Kidney epithelial cell (primary cell): ENCODE results near the gene RTN3. TPM values are rescaled to one million over a fixed set of nuclear protein-coding genes. Genes with fewer than 3 reads are reported as not detected.
"Not testable (repeated sequence)": the region's sequence is repeated elsewhere in the genome, so short reads cannot be mapped to it uniquely, and the experiment has no call there.

Experiments
- DNase-seq: peaks from one replicate; pipeline ENCODE4 v3.0.0-alpha.2; 2010; ENCODE audit warnings: low read depth
- H3K27me3 ChIP-seq: 2 replicates; pipeline ENCODE4 v1.6.0; 2011; ENCODE audit warnings: low read length; ENCODE audit not compliant: control insufficient read depth, insufficient read depth
- H3K36me3 ChIP-seq: 2 replicates; pipeline ENCODE4 v1.5.1; 2011; ENCODE audit warnings: low read length; ENCODE audit not compliant: control insufficient read depth, insufficient read depth
- H3K4me3 ChIP-seq: 2 replicates; pipeline ENCODE4 v1.5.1; 2011; ENCODE audit warnings: low read depth, mild to moderate bottlenecking, control low read depth, low read length
- CTCF ChIP-seq: IDR thresholded peaks from 2 replicates; pipeline ENCODE4 v1.5.1; 2011; ENCODE audit warnings: mild to moderate bottlenecking, moderate library complexity, low read length, control low read depth, inconsistent platforms; ENCODE audit not compliant: insufficient read depth, poor library complexity, severe bottlenecking
- total RNA-seq: library from RNA; depleted of rRNA; stranded (reverse); fragments of >200 nt; gene quantifications from 2 replicates; pipeline ENCODE4 v1.2.3, GENCODE V29; 2015

RTN3 gene
- 102 and 107 TPM in 2 replicates for total RNA-seq

- H3K4me3 ChIP-seq: peak within 1 kb of the TSS; percentile 80
- no peaks in the 10 kb centered on the region for H3K27me3 ChIP-seq
- TF ChIP-seq CTCF: no peak
- no peaks in the 10 kb centered on the region for H3K36me3 ChIP-seq
- peak; percentile 88 for DNase-seq
Observed at GRCh38 chr11:63681321-63682065, at the start of gene RTN3. Gene RTN3 (plus strand): TSS chr11:63681500. CDS start chr11:63681637, 137 bp downstream.

GRCh38 chr11:63635762-63636465 is 45.4 kb upstream of the RTN3 start:
- TF ChIP-seq CTCF: peak; percentile 87
- H3K36me3 ChIP-seq: no peaks in the 10 kb centered on the region
- no peaks in the 10 kb centered on the region for H3K27me3 ChIP-seq
- no peak for DNase-seq
- H3K4me3 ChIP-seq: no peak overlapping the region

- not testable (repeated sequence) for H3K27me3 ChIP-seq, H3K4me3 ChIP-seq, DNase-seq, H3K36me3 ChIP-seq
Observed at GRCh38 chr11:63638436-63638835, 42.9 kb upstream of the RTN3 start.

GRCh38 chr11:63639199-63639832 is 42.0 kb upstream of the RTN3 start:
- no peaks in the 10 kb centered on the region for H3K36me3 ChIP-seq
- peak; percentile 7 for TF ChIP-seq CTCF
- DNase-seq: no peak
- no peak overlapping the region for H3K4me3 ChIP-seq
- no peaks in the 10 kb centered on the region for H3K27me3 ChIP-seq

- Histone ChIP-seq H3K27me3 (no peaks in the 10 kb centered on the region), H3K4me3 (no peak overlapping the region), H3K36me3 (no peaks in the 10 kb centered on the region)
- TF ChIP-seq CTCF: no peak
- DNase-seq: no peak
Observed at GRCh38 chr11:63641727-63642126, 39.6 kb upstream of the RTN3 start.

- Histone ChIP-seq H3K27me3 (no peaks in the 10 kb centered on the region), H3K4me3 (no peak overlapping the region), H3K36me3 (no peaks in the 10 kb centered on the region)
- no peak for DNase-seq
- TF ChIP-seq CTCF: no peak
Observed at GRCh38 chr11:63643205-63643604, 38.1 kb upstream of the RTN3 start.
